ENCODE measurements around the gene ZNF804B. TPM values are rescaled to one million over a fixed set of nuclear protein-coding genes. Genes with fewer than 3 reads are reported as not detected.

Gene ZNF804B
- total RNA-seq, 3 donors from 2014 or later (not counting 1 experiment from before 2014, with no cell fraction given) = not detected

- 69% methylated on average over 4 of the region's 4 CpGs for WGBS (ENCODE audit: insufficient coverage)
- no peaks in the 10 kb centered on the region for H3K4me1 Mint-ChIP-seq
- ATAC-seq (no peak), DNase-seq (no peak)
- intact Hi-C loops (cut with micrococcal nuclease) = no loop called here
- H3K27ac Mint-ChIP-seq = no peak overlapping the region
- no peaks in the 10 kb centered on the region for H3K27me3 Mint-ChIP-seq (ENCODE audit: low read depth in 2 of 2)
- no peak overlapping the region for H3K4me3 Mint-ChIP-seq
- H3K9me3 Mint-ChIP-seq = peaks cover 11 to 17% of the 10 kb centered on the region in 2 donors
- H3K4me1 ChIP-seq (ENCODE audit: control insufficient read depth, insufficient read depth, low read length) = no peaks in the 10 kb centered on the region
- no peaks in the 10 kb centered on the region for H3K36me3 Mint-ChIP-seq
- H3K27ac ChIP-seq (ENCODE audit: low read length) = no peak overlapping the region
- H3K36me3 ChIP-seq (ENCODE audit: control insufficient read depth, insufficient read depth, low read length) = no peaks in the 10 kb centered on the region
- no peaks in the 10 kb centered on the region for H3K9me3 ChIP-seq (ENCODE audit: control insufficient read depth, insufficient read depth, low read length)
- no peak overlapping the region for H3K4me3 ChIP-seq (ENCODE audit: low read length)
- TF ChIP-seq CTCF (IDR thresholded peaks at IDR 0.05) = no peak
- no peaks in the 10 kb centered on the region for H3K27me3 ChIP-seq (ENCODE audit: control insufficient read depth, insufficient read depth, low read length)
Measured at GRCh38 chr7:89028319-89028718, 268.8 kb downstream of the ZNF804B start.

GRCh38 chr7:89029864-89030263, 270.4 kb downstream of the ZNF804B start:
- Mint-ChIP-seq H3K4me1 (no peaks in the 10 kb centered on the region), H3K27me3 (ENCODE audit: low read depth in 2 of 2) (no peaks in the 10 kb centered on the region), H3K27ac (no peak overlapping the region), H3K9me3 (peaks cover 13 to 14% of the 10 kb centered on the region in 2 donors), H3K4me3 (no peak overlapping the region), H3K36me3 (no peaks in the 10 kb centered on the region)
- Histone ChIP-seq H3K9me3 (ENCODE audit: control insufficient read depth, insufficient read depth, low read length) (no peaks in the 10 kb centered on the region), H3K4me3 (ENCODE audit: low read length) (no peak overlapping the region), H3K27ac (ENCODE audit: low read length) (no peak overlapping the region), H3K4me1 (ENCODE audit: control insufficient read depth, insufficient read depth, low read length) (no peaks in the 10 kb centered on the region), H3K36me3 (ENCODE audit: control insufficient read depth, insufficient read depth, low read length) (no peaks in the 10 kb centered on the region), H3K27me3 (ENCODE audit: control insufficient read depth, insufficient read depth, low read length) (no peaks in the 10 kb centered on the region)
- DNase-seq (no peak), ATAC-seq (no peak)
- no peak for TF ChIP-seq CTCF (IDR thresholded peaks at IDR 0.05)
- WGBS (ENCODE audit: insufficient coverage) = 19% methylated on average over 2 of the region's 2 CpGs
- intact Hi-C loops (cut with micrococcal nuclease) = no loop called here

GRCh38 chr7:89041240-89041639, 281.7 kb downstream of the ZNF804B start:
- Mint-ChIP-seq H3K27me3 (ENCODE audit: low read depth in 2 of 2) (no peaks in the 10 kb centered on the region), H3K4me1 (no peaks in the 10 kb centered on the region), H3K36me3 (no peaks in the 10 kb centered on the region), H3K4me3 (no peak overlapping the region), H3K9me3 (peaks cover 9 to 14% of the 10 kb centered on the region in 2 donors), H3K27ac (no peak overlapping the region)
- H3K4me3 ChIP-seq (ENCODE audit: low read length) = no peak overlapping the region
- no peak for TF ChIP-seq CTCF (IDR thresholded peaks at IDR 0.05)
- H3K4me1 ChIP-seq (ENCODE audit: control insufficient read depth, insufficient read depth, low read length) = no peaks in the 10 kb centered on the region
- H3K27ac ChIP-seq (ENCODE audit: low read length) = no peak overlapping the region
- intact Hi-C loops (cut with micrococcal nuclease) = no loop called here
- ATAC-seq = no peak
- DNase-seq = no peak
- peaks cover 12% of the 10 kb centered on the region for H3K9me3 ChIP-seq (ENCODE audit: control insufficient read depth, insufficient read depth, low read length)
- no peaks in the 10 kb centered on the region for H3K36me3 ChIP-seq (ENCODE audit: control insufficient read depth, insufficient read depth, low read length)
- 50% methylated on average over 1 of the region's 1 CpG for WGBS (ENCODE audit: insufficient coverage)
- H3K27me3 ChIP-seq (ENCODE audit: control insufficient read depth, insufficient read depth, low read length) = no peaks in the 10 kb centered on the region

- peaks cover 12% of the 10 kb centered on the region for H3K9me3 ChIP-seq (ENCODE audit: control insufficient read depth, insufficient read depth, low read length)
- intact Hi-C loops (cut with micrococcal nuclease) = no loop called here
- DNase-seq (no peak), ATAC-seq (no peak)
- Mint-ChIP-seq H3K9me3 (peaks cover 13 to 15% of the 10 kb centered on the region in 2 donors), H3K27ac (no peak overlapping the region), H3K4me1 (no peaks in the 10 kb centered on the region), H3K4me3 (no peak overlapping the region), H3K27me3 (ENCODE audit: low read depth in 2 of 2) (no peaks in the 10 kb centered on the region), H3K36me3 (no peaks in the 10 kb centered on the region)
- H3K27me3 ChIP-seq (ENCODE audit: control insufficient read depth, insufficient read depth, low read length) = no peaks in the 10 kb centered on the region
- no peaks in the 10 kb centered on the region for H3K4me1 ChIP-seq (ENCODE audit: control insufficient read depth, insufficient read depth, low read length)
- no peaks in the 10 kb centered on the region for H3K36me3 ChIP-seq (ENCODE audit: control insufficient read depth, insufficient read depth, low read length)
- no peak overlapping the region for H3K4me3 ChIP-seq (ENCODE audit: low read length)
- no peak overlapping the region for H3K27ac ChIP-seq (ENCODE audit: low read length)
- no peak for TF ChIP-seq CTCF (IDR thresholded peaks at IDR 0.05)
- 81% methylated on average over 2 of the region's 3 CpGs for WGBS (ENCODE audit: insufficient coverage)
Measured at GRCh38 chr7:89042940-89043339, 283.4 kb downstream of the ZNF804B start.
